Stimulated activated CD4-positive, alpha-beta T cell treated with anti-CD3 and anti-CD28 coated beads, TNF-alpha, amount 100 ng/mL, for 4 hours (primary cell): Measurements from ENCODE around the gene PLXND1.
A peak's percentile ranks its signal among the peaks of the same experiment; 100 is the strongest.

ENCODE experiments used
- DNase-seq, 3 experiments: peaks; one replicate each; pipeline ENCODE4 v3.0.0-alpha.2; 2020; ENCODE audit warnings: low read depth in 3 of 3

PLXND1 gene

GRCh38 chr3:129627350-129628168, 21.1 kb upstream of the PLXND1 start:
- peak; percentile 28 to 46 (median 43) for DNase-seq

GRCh38 chr3:129626744-129627349, 20.4 kb upstream of the PLXND1 start:
- peak in 2 of 3 experiments; percentile 24 to 48 for DNase-seq

- DNase-seq, result no peak
These were observed 18.8 kb upstream of the PLXND1 start for GRCh38 chr3:129625072-129625874.

GRCh38 chr3:129624347-129625071, 18.0 kb upstream of the PLXND1 start:
- DNase-seq, result no peak

- no peak for DNase-seq
These were observed 17.1 kb upstream of the PLXND1 start for GRCh38 chr3:129623447-129624118.

GRCh38 chr3:129622933-129623332, 16.5 kb upstream of the PLXND1 start:
- DNase-seq, result no peak

GRCh38 chr3:129622226-129622874, 15.9 kb upstream of the PLXND1 start:
- no peak for DNase-seq

- no peak for DNase-seq
These were observed 15.2 kb upstream of the PLXND1 start for GRCh38 chr3:129621626-129622225.

- DNase-seq, result no peak
These were observed 14.5 kb upstream of the PLXND1 start for GRCh38 chr3:129620828-129621559.

- no peak for DNase-seq
These were observed 13.3 kb upstream of the PLXND1 start for GRCh38 chr3:129619726-129620162.

GRCh38 chr3:129618901-129619671, 12.6 kb upstream of the PLXND1 start:
- DNase-seq, result no peak

GRCh38 chr3:129618186-129618820, 11.8 kb upstream of the PLXND1 start:
- no peak for DNase-seq

GRCh38 chr3:129617381-129618185, 11.1 kb upstream of the PLXND1 start:
- no peak for DNase-seq

GRCh38 chr3:129616713-129617112, 10.2 kb upstream of the PLXND1 start:
- no peak for DNase-seq

GRCh38 chr3:129616291-129616690, 9.8 kb upstream of the PLXND1 start:
- no peak for DNase-seq

GRCh38 chr3:129615751-129616281, 9.3 kb upstream of the PLXND1 start:
- DNase-seq, result no peak

GRCh38 chr3:129614927-129615363, 8.5 kb upstream of the PLXND1 start:
- DNase-seq, result no peak
